Chondrocyte (in vitro differentiated cells): Measurements from ENCODE around the gene C22orf42. TPM values are rescaled to one million over a fixed set of nuclear protein-coding genes. Genes with fewer than 3 reads are reported as not detected.
"Not testable (repeated sequence)": the region's sequence is repeated elsewhere in the genome, so short reads cannot be mapped to it uniquely, and the experiment has no call there.

Experiments
- DNase-seq: peaks from one replicate; pipeline ENCODE4 v3.0.0; 2021; ENCODE audit warnings: mixed read lengths, low spot score
- H3K27ac Mint-ChIP-seq: one replicate; pipeline ENCODE4 v1.8.0; 2021; ENCODE audit warnings: mild to moderate bottlenecking, moderate library complexity, mixed read lengths; ENCODE audit not compliant: unreplicated experiment
- H3K27me3 Mint-ChIP-seq: 2 replicates; pipeline ENCODE4 v1.8.0; 2021; ENCODE audit warnings: low read depth, mixed read lengths
- H3K36me3 Mint-ChIP-seq: 2 replicates; pipeline ENCODE4 v1.8.0; 2021; ENCODE audit warnings: low read depth, mixed read lengths
- H3K4me1 Mint-ChIP-seq: 2 replicates; pipeline ENCODE4 v1.8.0; 2021; ENCODE audit warnings: low read depth, mild to moderate bottlenecking, mixed read lengths
- H3K4me3 Mint-ChIP-seq: one replicate; pipeline ENCODE4 v1.8.0; 2021; ENCODE audit warnings: mild to moderate bottlenecking, moderate library complexity, mixed read lengths; ENCODE audit not compliant: unreplicated experiment
- H3K9me3 Mint-ChIP-seq: 2 replicates; pipeline ENCODE4 v1.8.0; 2021; ENCODE audit warnings: low read depth, mixed read lengths
- CTCF ChIP-seq: fragments of 200-600 bp; sonication (generic); IDR thresholded peaks from 2 replicates; pipeline ENCODE4 v1.5.0; 2021; ENCODE audit warnings: antibody characterized with exemption, mild to moderate bottlenecking, moderate library complexity
- total RNA-seq: library from RNA; stranded (reverse); gene quantifications from 3 replicates; pipeline ENCODE4 v1.2.1, GENCODE V29; 2021

The C22orf42 gene
- total RNA-seq, 1 donor from 2014 or later: not detected

- Mint-ChIP-seq H3K27ac (no peak overlapping the region), H3K4me1 (no peaks in the 10 kb centered on the region), H3K4me3 (no peak overlapping the region), H3K27me3 (peaks cover 41% of the 10 kb centered on the region), H3K36me3 (no peaks in the 10 kb centered on the region), H3K9me3 (no peaks in the 10 kb centered on the region)
- no peak for TF ChIP-seq CTCF
- DNase-seq: no peak
These were observed 16.9 kb upstream of the C22orf42 start for GRCh38 chr22:32175683-32176644.

GRCh38 chr22:32175115-32175514, 16.0 kb upstream of the C22orf42 start:
- Mint-ChIP-seq H3K4me1 (no peaks in the 10 kb centered on the region), H3K36me3 (no peaks in the 10 kb centered on the region), H3K4me3 (no peak overlapping the region), H3K27ac (no peak overlapping the region), H3K27me3 (peaks cover 41% of the 10 kb centered on the region), H3K9me3 (no peaks in the 10 kb centered on the region)
- no peak for TF ChIP-seq CTCF
- DNase-seq: no peak

- peaks cover 25% of the 10 kb centered on the region for H3K27me3 Mint-ChIP-seq
- no peak overlapping the region for H3K4me3 Mint-ChIP-seq
- H3K36me3 Mint-ChIP-seq: no peaks in the 10 kb centered on the region
- no peak for DNase-seq
- H3K27ac Mint-ChIP-seq: no peak overlapping the region
- no peak for TF ChIP-seq CTCF
- no peaks in the 10 kb centered on the region for H3K9me3 Mint-ChIP-seq
- H3K4me1 Mint-ChIP-seq: no peaks in the 10 kb centered on the region
These were observed 6.6 kb upstream of the C22orf42 start for GRCh38 chr22:32165681-32166080.

GRCh38 chr22:32164075-32164860, 5.2 kb upstream of the C22orf42 start:
- TF ChIP-seq CTCF: no peak
- Mint-ChIP-seq H3K36me3 (no peaks in the 10 kb centered on the region), H3K9me3 (no peaks in the 10 kb centered on the region), H3K27ac (no peak overlapping the region), H3K4me3 (no peak overlapping the region), H3K27me3 (peaks cover 26% of the 10 kb centered on the region), H3K4me1 (no peaks in the 10 kb centered on the region)
- no peak for DNase-seq

GRCh38 chr22:32160411-32160810, 1.3 kb upstream of the C22orf42 start:
- H3K9me3 Mint-ChIP-seq, DNase-seq, H3K4me3 Mint-ChIP-seq, H3K4me1 Mint-ChIP-seq, H3K27ac Mint-ChIP-seq, H3K36me3 Mint-ChIP-seq: not testable (repeated sequence)
- peaks cover 31% of the 10 kb centered on the region for H3K27me3 Mint-ChIP-seq

- not testable (repeated sequence) for H3K27ac Mint-ChIP-seq, H3K4me1 Mint-ChIP-seq, H3K4me3 Mint-ChIP-seq, DNase-seq, H3K36me3 Mint-ChIP-seq, H3K9me3 Mint-ChIP-seq
- H3K27me3 Mint-ChIP-seq: peaks cover 30% of the 10 kb centered on the region
These were observed 1.5 kb downstream of the C22orf42 start for GRCh38 chr22:32157632-32158031.

- not testable (repeated sequence) for H3K27ac Mint-ChIP-seq, H3K4me3 Mint-ChIP-seq, H3K36me3 Mint-ChIP-seq, DNase-seq, H3K4me1 Mint-ChIP-seq, H3K9me3 Mint-ChIP-seq
- H3K27me3 Mint-ChIP-seq: peaks cover 38% of the 10 kb centered on the region
These were observed 4.4 kb downstream of the C22orf42 start for GRCh38 chr22:32154727-32155126.

- DNase-seq, H3K36me3 Mint-ChIP-seq, H3K4me1 Mint-ChIP-seq, H3K27ac Mint-ChIP-seq, H3K4me3 Mint-ChIP-seq: not testable (repeated sequence)
- H3K27me3 Mint-ChIP-seq: peaks cover 28% of the 10 kb centered on the region
- peaks cover 11% of the 10 kb centered on the region for H3K9me3 Mint-ChIP-seq
These were observed 7.5 kb downstream of the C22orf42 start for GRCh38 chr22:32151641-32152040.
